Right lung (tissue), 5 donors: Measurements from ENCODE around the gene KLHL7. TPM values are rescaled to one million over a fixed set of nuclear protein-coding genes. Genes with fewer than 3 reads are reported as not detected.
A peak's percentile ranks its signal among the peaks of the same experiment; 100 is the strongest.
"Not testable (repeated sequence)": the region's sequence is repeated elsewhere in the genome, so short reads cannot be mapped to it uniquely, and the experiment has no call there.

ENCODE experiments used
- DNase-seq, 2 donors: peaks; one replicate each; pipeline ENCODE4 v3.0.0-alpha.2; 2013
- polyA plus RNA-seq, 5 donors: library from polyadenylated mRNA; unstranded; fragments of 120-200 nt; gene quantifications; one replicate each; pipeline versions ENCODE4 v1.2.1 to v1.2.3, GENCODE V29; 2013; ENCODE audit warnings: inconsistent platforms in 1 of 5, low replicate concordance in 1 of 5; ENCODE audit not compliant: insufficient read length in 5 of 5, insufficient read depth in 1 of 5

Gene KLHL7
- polyA plus RNA-seq, 5 donors: 38.4 to 62.3 (median 50.1) TPM

DNA sequence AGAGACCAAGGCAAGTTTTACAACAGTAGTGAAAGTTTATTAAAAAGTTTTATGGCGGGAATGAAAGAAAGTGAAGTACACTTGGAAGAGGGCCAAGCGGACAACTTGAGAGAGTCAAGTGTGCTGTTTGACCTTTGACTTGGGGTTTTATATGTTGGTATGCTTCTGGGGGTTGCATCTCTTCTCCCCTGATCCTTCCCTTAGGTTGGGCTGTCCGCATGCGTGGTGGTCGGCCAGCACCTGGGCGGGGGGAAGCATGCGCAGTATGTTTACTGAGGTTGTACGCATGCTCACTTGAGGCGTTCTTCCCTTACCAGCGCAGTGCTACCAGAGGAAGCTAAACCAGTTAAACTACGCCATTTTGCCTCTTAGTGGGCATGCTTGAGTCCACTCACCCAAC, 108.2 kb downstream of the KLHL7 start:
- DNase-seq: no peak

DNA sequence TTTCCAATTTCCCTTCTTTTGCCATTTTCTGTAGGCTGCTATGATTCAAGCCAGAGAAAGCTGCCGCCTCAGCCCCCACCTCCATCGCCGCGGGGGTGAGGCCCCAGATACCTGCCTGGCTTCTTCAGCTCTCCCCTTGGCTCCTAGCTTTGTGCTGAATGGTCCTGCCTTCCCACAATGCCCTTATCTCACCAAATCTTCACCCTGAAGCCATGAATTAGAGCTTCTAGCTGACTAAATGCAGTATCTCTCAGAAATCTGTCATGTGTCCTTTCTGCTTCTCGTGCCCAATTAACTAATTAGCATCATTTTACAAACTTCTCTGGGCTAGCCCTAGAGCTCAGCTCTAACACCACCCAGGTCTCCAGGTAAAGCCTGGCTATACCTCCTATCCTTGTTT, 108.8 kb downstream of the KLHL7 start:
- no peak for DNase-seq

DNA sequence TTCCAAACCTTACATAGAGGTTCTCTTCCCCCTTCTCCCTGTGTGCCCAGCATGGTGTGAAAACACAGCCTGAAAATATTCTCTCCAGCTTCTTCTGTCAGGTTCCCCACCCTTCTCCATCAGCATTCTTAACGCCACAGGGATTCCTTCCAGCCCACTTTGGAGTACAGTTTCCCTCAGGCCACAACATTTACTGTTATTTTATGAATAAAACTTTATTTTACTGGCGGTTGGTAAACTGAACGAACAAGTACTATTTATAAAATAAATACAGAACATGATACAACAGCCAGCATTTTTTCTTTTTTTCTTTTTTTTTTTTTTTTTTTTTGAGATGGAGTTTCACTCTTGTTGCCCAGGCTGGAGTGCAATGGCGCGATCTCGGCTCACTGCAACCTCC, 109.4 kb downstream of the KLHL7 start:
- no peak for DNase-seq

DNA sequence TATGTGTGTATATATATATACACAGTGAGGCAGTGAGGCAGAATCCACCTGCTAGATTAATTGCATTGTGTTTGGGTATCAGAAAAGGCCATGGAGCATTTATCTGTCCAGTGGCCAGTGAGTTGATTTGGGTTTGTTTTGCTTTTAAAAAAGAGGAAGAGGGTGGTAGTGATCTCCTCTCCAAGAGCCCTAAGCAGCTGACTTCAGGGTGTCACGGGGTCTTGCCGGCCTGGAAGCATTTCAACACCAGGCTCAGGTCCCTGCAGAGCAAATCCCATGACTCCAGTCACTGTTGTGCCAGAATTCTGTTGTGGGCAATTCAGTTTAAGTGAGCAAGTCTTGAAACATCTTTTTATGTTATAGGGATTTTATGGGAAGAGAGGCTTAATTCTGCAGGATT, 110.4 kb downstream of the KLHL7 start:
- DNase-seq: no peak

DNA sequence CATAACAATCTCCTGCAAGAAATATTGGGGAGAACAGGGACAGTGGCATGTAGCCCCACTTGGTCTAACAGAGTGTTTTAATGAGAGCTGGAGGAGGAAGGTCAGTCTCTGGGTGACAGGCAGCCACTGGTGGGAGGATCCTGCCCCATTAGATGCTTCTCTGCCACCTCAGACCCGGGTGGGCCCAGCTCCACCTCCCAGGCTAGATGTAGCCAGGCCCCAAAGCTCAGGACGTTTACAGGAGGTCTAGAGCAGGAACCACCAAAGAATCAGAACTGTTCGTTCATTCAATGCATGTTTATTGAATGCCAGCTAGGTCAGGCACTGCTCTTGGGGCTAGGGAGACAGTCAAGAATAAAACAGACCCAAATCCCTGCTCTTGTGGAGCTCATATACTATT, 112.6 kb downstream of the KLHL7 start:
- DNase-seq: no peak

DNA sequence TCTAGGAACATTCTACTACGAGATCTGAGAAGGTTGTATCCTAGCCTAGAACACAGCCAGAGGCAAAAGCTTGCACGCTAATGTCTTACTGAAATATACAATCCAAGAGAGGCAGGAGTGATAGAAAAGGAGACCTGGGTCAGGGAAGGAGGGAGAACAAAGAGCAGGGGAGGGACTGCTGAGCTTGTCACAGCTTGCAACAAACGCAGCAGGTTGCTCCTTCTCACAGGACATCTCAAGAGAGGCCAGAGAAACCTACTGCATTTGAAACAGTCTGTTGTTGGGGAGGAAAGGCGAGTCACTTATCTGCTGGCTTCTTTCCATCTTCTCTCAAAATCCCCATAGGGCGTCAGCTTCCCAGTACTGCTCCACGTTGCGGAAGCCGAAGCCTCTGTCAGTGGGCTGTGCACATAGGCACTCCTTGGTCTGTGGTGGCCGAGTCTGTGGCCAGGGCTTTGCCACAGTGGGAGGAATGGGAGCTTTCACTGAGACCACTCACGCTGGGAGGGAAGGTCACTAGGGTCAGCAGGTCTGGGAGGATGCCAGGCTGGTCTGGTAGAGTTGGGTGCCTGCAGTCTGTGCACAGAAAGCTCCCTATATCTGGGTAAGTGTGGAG, 115.2 kb downstream of the KLHL7 start:
- DNase-seq: no peak

DNA sequence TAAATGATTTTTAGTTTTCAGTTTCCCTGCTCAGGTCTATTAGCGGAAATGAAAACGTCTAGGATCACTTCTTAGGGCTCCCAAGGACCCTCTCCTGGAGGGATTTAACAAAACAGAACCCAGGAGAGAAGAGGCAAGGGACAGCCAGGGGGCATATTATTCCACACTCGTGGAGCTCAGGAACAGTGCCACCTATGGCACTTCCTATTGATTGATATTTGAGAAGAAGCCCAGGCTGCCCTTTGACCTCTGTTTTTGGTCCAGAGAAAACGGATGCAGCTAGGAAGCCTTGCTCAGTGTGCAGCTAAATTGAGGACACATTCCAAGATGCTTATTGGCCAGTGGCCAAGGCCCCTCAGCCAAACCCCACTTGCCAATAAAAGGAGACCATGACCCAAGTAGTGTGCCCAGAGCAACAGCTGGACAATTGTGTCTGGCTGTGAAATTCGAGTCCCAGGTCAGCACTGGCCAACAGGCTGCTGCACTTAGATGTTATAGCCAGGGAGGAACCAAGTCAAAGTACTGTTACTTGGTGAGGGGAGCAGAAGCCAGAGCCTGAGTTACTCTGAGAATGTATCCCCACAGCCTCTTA, 117.0 kb downstream of the KLHL7 start:
- DNase-seq: peak; percentile 22 to 34

- DNase-seq: not testable (repeated sequence)
These were observed 118.8 kb downstream of the KLHL7 start for GRCh38 chr7:23224364-23224763.

GRCh38 chr7:23226844-23227450, 121.4 kb downstream of the KLHL7 start:
- no peak for DNase-seq

Other genes starting within 250 kb of the KLHL7 start
- gene HYCC1, start 91.7 kb upstream of the KLHL7 start, polyA plus RNA-seq: 10 to 100 TPM; 29.0 to 54.8 (median 42.4) TPM
- gene NUP42, start 76.3 kb downstream of the KLHL7 start, polyA plus RNA-seq: 10 to 100 TPM; 54.0 to 72.6 (median 65.7) TPM
- 1 to 10 TPM; 2.3 to 4.8 (median 2.9) TPM for gene GPNMB, start 141.0 kb downstream of the KLHL7 start, polyA plus RNA-seq
- 10 to 100 TPM; 47.3 to 58.0 (median 52.1) TPM for gene MALSU1, start 193.6 kb downstream of the KLHL7 start, polyA plus RNA-seq